GM19099 (cell line): ENCODE data around the gene HSPA1A.

Experiments used
- POLR2A ChIP-seq: IDR thresholded peaks from 3 replicates; pipeline ENCODE4 v1.6.1; 2011; ENCODE audit warnings: low read depth; ENCODE audit not compliant: insufficient read length; ENCODE audit errors: extremely low read depth

Gene HSPA1A

DNA sequence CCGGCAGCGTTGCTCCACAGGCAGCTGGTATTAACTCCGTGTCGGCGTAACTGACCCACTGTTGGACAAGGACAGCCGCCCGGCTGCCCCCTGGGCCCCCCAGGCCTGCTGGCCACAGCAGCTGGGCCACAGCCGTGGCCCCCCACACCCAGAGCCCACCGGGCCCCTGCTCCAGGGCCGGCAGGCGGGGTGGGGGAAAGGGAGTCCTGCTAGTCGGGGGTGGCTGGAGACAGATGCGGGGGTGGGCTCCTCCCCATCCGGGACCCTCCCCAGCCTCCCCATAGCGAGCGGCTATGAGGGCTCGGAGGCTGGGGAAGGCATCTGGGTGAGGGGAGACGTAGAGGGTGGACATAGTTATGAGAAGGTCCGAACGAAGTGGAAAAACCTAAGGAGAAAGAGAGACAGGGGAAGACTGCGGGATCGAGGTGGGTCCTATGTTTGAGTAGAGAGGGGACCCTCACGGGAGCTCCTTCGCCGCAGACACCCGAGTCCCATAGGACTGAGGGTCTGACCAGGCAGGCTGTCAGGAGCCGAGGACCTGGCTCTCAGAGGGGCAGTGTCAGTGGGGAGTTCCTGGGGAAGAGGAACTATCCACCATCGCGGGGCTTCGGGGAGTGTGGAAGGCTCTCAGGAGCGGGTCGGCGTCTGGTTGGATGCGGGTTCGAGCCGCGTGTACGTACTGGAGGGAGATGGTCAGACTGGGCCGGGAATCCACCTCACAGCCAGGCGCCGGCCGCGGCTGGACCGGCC is 20.3 kb upstream of the HSPA1A start:
- TF ChIP-seq POLR2A: no peak

- peak; percentile 67 for TF ChIP-seq POLR2A
These were observed 19.6 kb upstream of the HSPA1A start, which contains the start of gene VARS1 for GRCh38 chr6:31795616-31796298. Gene VARS1, minus strand, starts transcription at chr6:31795752. Its CDS starts 535 bp downstream, at chr6:31795217.

DNA sequence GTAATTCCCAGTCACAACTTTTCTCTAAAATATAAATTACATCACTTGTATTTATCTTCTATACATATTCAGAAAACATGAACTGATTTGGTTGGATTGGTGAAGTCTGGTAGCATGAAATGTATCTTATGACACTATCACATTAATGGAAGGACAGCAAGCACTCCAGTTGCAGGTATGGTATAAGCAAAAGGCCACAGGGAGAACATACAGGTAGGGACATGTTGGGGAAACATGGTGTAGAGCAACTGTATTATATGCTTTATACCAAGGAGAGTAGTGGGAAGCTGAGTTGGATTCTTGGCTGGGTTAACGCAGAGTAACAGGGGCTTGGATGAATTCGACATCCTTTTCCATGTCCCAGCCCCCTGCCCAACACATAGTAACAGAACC is 18.4 kb upstream of the HSPA1A start:
- no peak for TF ChIP-seq POLR2A

DNA sequence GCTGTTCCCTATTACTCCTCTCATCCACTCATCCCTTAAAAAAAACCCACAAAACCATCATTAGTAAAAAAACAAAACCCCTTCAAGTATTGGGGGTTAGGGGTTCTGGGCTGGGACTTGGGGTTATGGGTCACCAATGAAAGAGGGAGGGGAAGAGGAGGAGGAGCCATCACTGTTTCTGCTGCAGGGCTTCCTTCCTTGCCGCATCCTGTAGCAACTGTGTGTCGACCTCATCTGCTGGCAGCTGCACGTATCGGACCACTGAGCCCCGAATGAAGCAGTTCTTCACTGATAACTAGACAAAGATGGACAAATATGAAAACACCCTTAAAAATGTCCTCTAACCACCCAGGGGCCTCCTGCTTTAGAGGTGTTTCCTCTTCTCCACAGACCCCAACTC is 17.8 kb upstream of the HSPA1A start:
- no peak for TF ChIP-seq POLR2A

- no peak for TF ChIP-seq POLR2A
These were observed 15.6 kb upstream of the HSPA1A start for GRCh38 chr6:31799781-31800180.

DNA sequence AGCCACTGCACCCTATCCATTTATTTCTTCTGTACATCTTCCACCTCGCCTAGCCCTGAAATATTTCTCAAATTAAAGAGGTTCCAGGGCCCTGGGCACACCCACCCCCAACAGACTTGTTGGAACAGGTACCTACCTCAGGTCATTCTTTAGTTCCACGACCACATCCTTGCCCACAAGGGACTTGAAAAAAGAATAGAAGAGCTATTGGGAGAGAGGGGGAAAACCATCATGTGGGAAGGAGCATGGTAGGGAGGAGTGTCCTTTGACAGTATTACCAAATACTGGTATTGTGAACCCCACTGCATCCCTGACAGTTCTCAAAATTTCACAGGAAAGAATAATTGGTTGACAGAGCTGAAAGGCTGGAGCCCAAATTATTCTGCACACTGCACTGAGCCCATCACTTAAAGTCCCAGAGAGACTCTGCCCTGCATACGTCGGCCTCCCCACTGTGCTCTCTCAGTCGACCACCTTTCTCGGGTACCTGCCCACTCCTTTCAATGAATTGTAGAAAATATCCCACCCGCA is 9.3 kb upstream of the HSPA1A start:
- TF ChIP-seq POLR2A: no peak

DNA sequence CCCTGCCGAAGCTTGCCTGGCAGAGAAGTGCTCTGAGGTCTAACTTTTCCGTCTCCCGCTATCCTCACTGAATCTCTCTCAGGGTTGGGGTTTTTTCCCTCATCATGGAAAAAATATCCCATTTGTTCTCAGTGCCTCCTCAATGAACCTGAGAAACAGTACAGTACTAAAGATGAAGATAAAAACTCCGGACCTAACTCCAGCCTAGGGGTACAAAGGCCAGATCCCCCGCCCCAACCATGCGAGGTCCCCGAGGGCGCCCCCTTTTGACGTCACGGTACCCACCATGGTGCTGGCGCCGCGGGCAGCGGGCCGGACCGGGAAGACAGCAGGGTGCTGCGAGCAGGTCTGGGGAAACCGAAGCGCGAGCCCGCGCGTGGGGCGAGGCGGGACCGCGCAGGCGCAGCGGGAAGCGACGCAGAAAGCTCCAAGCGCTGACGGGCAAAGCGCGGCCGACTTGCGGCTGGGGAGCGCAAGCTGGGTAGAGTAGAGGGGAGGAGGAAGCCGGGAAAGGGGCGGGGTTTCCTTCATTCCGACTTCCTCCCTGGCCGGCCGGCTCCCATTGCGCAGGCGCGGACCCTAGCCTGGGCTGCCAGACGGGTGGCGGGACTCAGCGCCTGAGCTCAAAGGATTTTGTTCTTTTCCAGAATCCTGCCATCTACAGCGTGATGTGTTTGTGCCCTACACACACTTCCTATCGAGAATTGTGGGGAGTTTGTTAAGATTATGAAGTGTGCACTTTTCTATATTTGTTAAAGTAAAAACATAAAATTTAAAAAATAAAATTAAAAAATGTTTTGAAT is 8.7 kb upstream of the HSPA1A start, which contains the start of gene LSM2:
TSS of gene LSM2 (minus strand) at position 497 of the 803 bp plus-strand sequence. CDS start at position 288, 209 bp downstream.
- TF ChIP-seq POLR2A: peak; percentile 97

- TF ChIP-seq POLR2A: no peak
These were observed 3.7 kb upstream of the HSPA1A start for GRCh38 chr6:31811645-31812044.

DNA sequence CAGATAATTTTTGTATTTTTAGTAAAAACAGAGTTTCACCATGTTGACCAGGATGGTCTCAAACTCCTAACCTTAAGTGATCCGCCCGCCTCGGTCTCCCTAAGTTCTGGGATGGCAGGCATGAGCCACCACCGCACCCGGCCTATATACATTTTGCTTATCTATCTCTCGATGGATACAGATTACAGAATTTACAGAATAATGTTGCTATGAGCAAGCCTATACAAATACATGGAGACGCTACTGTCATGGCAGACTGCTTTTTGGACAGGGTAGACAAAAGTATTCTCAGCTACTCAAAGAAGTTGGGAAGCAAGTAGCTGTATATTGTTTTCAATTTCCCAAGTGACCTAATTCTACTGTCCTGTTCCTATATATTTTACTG is 1.9 kb upstream of the HSPA1A start:
- TF ChIP-seq POLR2A: no peak

GRCh38 chr6:31814677-31815024 is 692 bp upstream of the HSPA1A start:
- TF ChIP-seq POLR2A: peak; percentile 44

DNA sequence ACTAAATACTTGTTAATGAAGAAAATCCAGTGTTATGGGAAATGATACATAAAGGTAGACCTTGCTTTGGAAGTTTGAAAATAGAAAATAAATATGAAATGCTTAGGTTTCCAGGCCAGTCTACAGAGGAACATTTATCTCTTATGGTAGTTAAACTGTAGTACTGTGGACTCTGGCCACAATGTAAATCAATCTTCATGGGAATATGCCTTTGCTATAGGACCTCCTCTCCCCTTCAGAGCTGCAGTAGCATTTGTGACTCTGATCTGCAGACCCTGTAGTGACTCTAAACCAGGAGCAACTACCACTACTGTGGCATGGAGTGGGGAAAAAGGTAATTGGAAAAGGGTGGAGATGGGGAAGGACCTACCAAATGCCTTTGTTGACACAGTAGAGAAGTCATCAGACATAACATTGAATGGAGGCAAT is 4.5 kb downstream of the HSPA1A start:
- no peak for TF ChIP-seq POLR2A

DNA sequence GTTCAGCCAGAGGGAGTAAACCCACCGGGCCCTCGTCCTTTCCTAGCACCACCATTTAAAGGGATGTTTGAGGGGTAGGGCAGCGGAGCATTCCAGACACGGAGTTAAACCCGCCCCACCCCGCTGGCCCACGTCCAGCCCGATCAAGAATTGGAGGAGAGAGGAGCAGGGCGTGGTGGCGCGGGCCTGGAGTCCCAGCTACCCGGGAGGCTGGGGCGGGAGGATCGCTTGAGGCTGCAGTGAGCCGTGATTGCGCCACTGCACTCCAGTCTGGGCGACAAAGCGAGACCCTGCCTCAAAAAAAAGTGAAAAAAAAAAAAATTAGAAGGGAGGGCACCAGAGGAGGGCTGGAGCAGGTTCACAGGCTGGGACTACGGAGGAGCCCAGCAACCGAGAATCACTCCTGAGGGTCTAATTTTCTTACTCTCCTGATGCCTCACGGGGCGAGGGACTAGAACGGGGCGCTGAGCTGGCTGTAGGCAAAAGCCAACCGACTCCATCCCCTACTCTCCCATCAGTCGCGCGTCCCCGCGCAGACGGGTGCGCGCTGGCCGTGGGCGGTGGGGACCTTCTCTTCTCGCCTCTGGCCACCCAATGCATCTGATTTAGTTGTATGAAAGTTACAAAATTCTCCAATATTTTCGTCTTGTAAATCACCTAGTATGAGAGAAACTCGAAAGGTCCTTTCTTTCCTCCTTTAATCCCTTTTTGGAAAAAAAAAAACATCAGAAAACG is 6.1 kb downstream of the HSPA1A start:
- peak; percentile 82 for TF ChIP-seq POLR2A

DNA sequence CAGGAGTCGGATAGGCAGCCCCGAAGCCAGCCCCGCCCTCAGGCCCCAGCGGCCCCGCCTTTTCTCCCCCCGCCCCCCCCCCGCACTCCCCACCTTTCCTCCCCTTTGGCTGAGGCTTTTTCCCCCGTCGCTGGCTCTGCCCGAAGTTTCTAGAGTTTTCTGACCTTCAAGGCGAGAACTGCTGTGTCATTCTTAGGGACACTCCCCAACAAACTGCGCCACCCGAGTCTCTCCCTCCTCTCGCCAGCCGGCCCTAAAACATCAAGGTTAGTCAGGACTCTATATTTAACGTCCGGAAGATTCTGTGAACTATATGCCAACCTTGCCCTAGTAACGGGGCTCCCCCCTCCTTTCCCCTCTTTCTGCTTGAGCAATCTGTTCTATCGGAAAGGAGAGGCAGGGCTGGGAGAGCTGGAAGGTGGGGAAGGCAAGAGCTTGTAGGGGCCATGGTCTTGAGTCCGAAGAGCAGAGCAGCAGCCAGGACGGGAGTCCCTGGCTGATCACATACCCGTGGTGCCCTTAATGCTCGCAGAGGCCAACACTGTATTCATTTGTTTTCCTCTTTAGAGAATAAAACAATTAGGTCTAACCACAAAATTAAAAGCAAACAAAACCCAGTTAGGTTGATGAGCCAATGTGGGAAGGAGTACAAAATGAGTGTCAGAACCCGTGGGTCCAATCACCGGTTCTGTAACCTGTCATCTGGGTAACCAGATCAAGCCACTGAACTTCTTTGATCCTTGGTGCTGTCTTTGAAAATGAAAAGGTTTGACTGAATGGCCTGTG is 6.9 kb downstream of the HSPA1A start:
- TF ChIP-seq POLR2A: no peak

GRCh38 chr6:31825553-31825952 is 10.2 kb downstream of the HSPA1A start:
- TF ChIP-seq POLR2A: no peak
